ENCODE results near the gene OR6V1. TPM values are rescaled to one million over a fixed set of nuclear protein-coding genes. Genes with fewer than 3 reads are reported as not detected.

The OR6V1 gene
- total RNA-seq (2021), result not detected in 2 replicates
- Bru-seq, nascent RNA, result not detected
- not detected for BruChase-seq, experiment 1, labeled RNA remaining after a 2-hour chase
- BruChase-seq, experiment 2, labeled RNA remaining after a 6-hour chase, result not detected
- long read RNA-seq, result 0 reads

- CTCF ChIA-PET, result no interaction called here
- Histone ChIP-seq H3K27me3 (replicated peaks; ENCODE audit: insufficient read depth, low read depth, low read length, poor library complexity) (no peaks in the 10 kb centered on the region), H3K9me3 (ENCODE audit: low read depth, low read length, poor library complexity, severe bottlenecking) (no peaks in the 10 kb centered on the region), H3K27ac (ENCODE audit: low read depth, low read length, poor library complexity, severe bottlenecking) (no peak within 1 kb of the TSS), H3K4me3 (ENCODE audit: low read depth, low read length, poor library complexity, severe bottlenecking) (no peak within 1 kb of the TSS), H3K4me1 (ENCODE audit: insufficient read depth, low read length, poor library complexity, severe bottlenecking) (peaks cover 7% of the 10 kb centered on the region), H3K36me3 (ENCODE audit: insufficient read depth, low read length, poor library complexity, severe bottlenecking) (no peaks in the 10 kb centered on the region)
- TF ChIP-seq EZH2 (IDR thresholded peaks at IDR 0.05; ENCODE audit: borderline replicate concordance, low read depth, low read length, poor library complexity, severe bottlenecking) (no peak), CTCF (conservative IDR thresholded peaks at IDR 0.05; ENCODE audit: low read depth, low read length) (no peak)
- BruUV-seq (replicated peaks), result no TSS peak
- intact Hi-C loops (cut with micrococcal nuclease; ENCODE audit: unreplicated experiment), result no loop called here
- POLR2A ChIA-PET (ENCODE audit: low non-redundant PET), result no interaction called here
- no peak for DNase-seq (ENCODE audit: low spot score)
Measured at GRCh38 chr7:143052041-143052440, at the start of gene OR6V1. TSS of gene OR6V1 (plus strand) at chr7:143052341. CDS start at chr7:143052341, 0 bp downstream.

GRCh38 chr7:143002898-143003297 is 49.2 kb upstream of the OR6V1 start:
- no peaks in the 10 kb centered on the region for H3K36me3 ChIP-seq (ENCODE audit: insufficient read depth, low read length, poor library complexity, severe bottlenecking)
- no TSS peak for BruUV-seq (replicated peaks)
- H3K9me3 ChIP-seq (ENCODE audit: low read depth, low read length, poor library complexity, severe bottlenecking), result no peaks in the 10 kb centered on the region
- no peaks in the 10 kb centered on the region for H3K4me1 ChIP-seq (ENCODE audit: insufficient read depth, low read length, poor library complexity, severe bottlenecking)
- ChIA-PET POLR2A (ENCODE audit: low non-redundant PET) (no interaction called here), CTCF (interaction anchor here (0.6 to 2.4 kb wide), 4 partner anchors 30 to 212 kb away, joined by 3 to 17 read pairs (median 6); no protein-coding TSS in a partner anchor)
- H3K27ac ChIP-seq (ENCODE audit: low read depth, low read length, poor library complexity, severe bottlenecking), result no peak overlapping the region
- DNase-seq (ENCODE audit: low spot score), result no peak
- intact Hi-C loops (cut with micrococcal nuclease; ENCODE audit: unreplicated experiment), result loop anchor here (1.0 to 10.0 kb wide), 3 partner anchors 121 to 398 kb away; no protein-coding TSS in a partner anchor
- TF ChIP-seq EZH2 (IDR thresholded peaks at IDR 0.05; ENCODE audit: borderline replicate concordance, low read depth, low read length, poor library complexity, severe bottlenecking), result no peak
- TF ChIP-seq CTCF (conservative IDR thresholded peaks at IDR 0.05; ENCODE audit: low read depth, low read length), result no peak
- peaks cover 11% of the 10 kb centered on the region for H3K27me3 ChIP-seq (replicated peaks; ENCODE audit: insufficient read depth, low read depth, low read length, poor library complexity)
- H3K4me3 ChIP-seq (ENCODE audit: low read depth, low read length, poor library complexity, severe bottlenecking), result no peak overlapping the region

- ChIA-PET CTCF (interaction anchor here (0.7 to 2.4 kb wide), 4 partner anchors 123 to 211 kb away, joined by 3 to 17 read pairs (median 5); no protein-coding TSS in a partner anchor), POLR2A (ENCODE audit: low non-redundant PET) (no interaction called here)
- H3K9me3 ChIP-seq (ENCODE audit: low read depth, low read length, poor library complexity, severe bottlenecking), result no peaks in the 10 kb centered on the region
- H3K4me1 ChIP-seq (ENCODE audit: insufficient read depth, low read length, poor library complexity, severe bottlenecking), result no peaks in the 10 kb centered on the region
- H3K27me3 ChIP-seq (replicated peaks; ENCODE audit: insufficient read depth, low read depth, low read length, poor library complexity), result peaks cover 11% of the 10 kb centered on the region
- H3K4me3 ChIP-seq (ENCODE audit: low read depth, low read length, poor library complexity, severe bottlenecking), result no peak overlapping the region
- peak; percentile 51 for DNase-seq (ENCODE audit: low spot score)
- intact Hi-C loops (cut with micrococcal nuclease; ENCODE audit: unreplicated experiment), result loop anchor here (1.0 to 10.0 kb wide), 3 partner anchors 121 to 399 kb away; no protein-coding TSS in a partner anchor
- TF ChIP-seq CTCF (conservative IDR thresholded peaks at IDR 0.05; ENCODE audit: low read depth, low read length) (peak; percentile 83), EZH2 (IDR thresholded peaks at IDR 0.05; ENCODE audit: borderline replicate concordance, low read depth, low read length, poor library complexity, severe bottlenecking) (no peak)
- no peaks in the 10 kb centered on the region for H3K36me3 ChIP-seq (ENCODE audit: insufficient read depth, low read length, poor library complexity, severe bottlenecking)
- no peak overlapping the region for H3K27ac ChIP-seq (ENCODE audit: low read depth, low read length, poor library complexity, severe bottlenecking)
- no TSS peak for BruUV-seq (replicated peaks)
Measured at GRCh38 chr7:143003393-143004051, 48.6 kb upstream of the OR6V1 start.

Data from A673 (cell line).